GM19463 (cell line): ENCODE results near the gene IL34.

ENCODE experiments used
- ATAC-seq: cut with Tn5 transposase; IDR thresholded peaks from one replicate; pipeline ENCODE4 v1.9.1; 2021; ENCODE audit warnings: mild to moderate bottlenecking, moderate library complexity; ENCODE audit not compliant: unreplicated experiment

IL34 gene

GRCh38 chr16:70700101-70701020, 54.0 kb downstream of the IL34 start:
- no peak for ATAC-seq

GRCh38 chr16:70701036-70701435, 54.7 kb downstream of the IL34 start:
- no peak for ATAC-seq

GRCh38 chr16:70701596-70701995, 55.2 kb downstream of the IL34 start:
- no peak for ATAC-seq

GRCh38 chr16:70701998-70702397, 55.6 kb downstream of the IL34 start:
- ATAC-seq = no peak

- ATAC-seq = no peak
These were observed 56.3 kb downstream of the IL34 start for GRCh38 chr16:70702624-70703023.

GRCh38 chr16:70703041-70703834, 56.9 kb downstream of the IL34 start:
- ATAC-seq = no peak

- ATAC-seq = no peak
These were observed 57.5 kb downstream of the IL34 start for GRCh38 chr16:70703835-70704381.

- ATAC-seq = no peak
These were observed 58.2 kb downstream of the IL34 start for GRCh38 chr16:70704586-70704985.

- ATAC-seq = no peak
These were observed 58.7 kb downstream of the IL34 start for GRCh38 chr16:70705056-70705455.

- no peak for ATAC-seq
These were observed 60.6 kb downstream of the IL34 start for GRCh38 chr16:70706948-70707465.

- no peak for ATAC-seq
These were observed 62.2 kb downstream of the IL34 start for GRCh38 chr16:70708366-70709246.

GRCh38 chr16:70709457-70709856, 63.1 kb downstream of the IL34 start:
- no peak for ATAC-seq

- no peak for ATAC-seq
These were observed 63.6 kb downstream of the IL34 start for GRCh38 chr16:70709942-70710341.
